Measurements from ENCODE around the gene TCEAL5.
"Not testable (repeated sequence)": the region's sequence is repeated elsewhere in the genome, so short reads cannot be mapped to it uniquely, and the experiment has no call there.

The TCEAL5 gene

GRCh38 chrX:103225918-103226317, 50.6 kb downstream of the TCEAL5 start:
- DNase-seq, result not testable (repeated sequence)

Measured in fibroblast of skin of right biceps (primary cell).